KBM-7 (cell line): ENCODE results near the gene TCEANC2.
"Not testable (repeated sequence)": the region's sequence is repeated elsewhere in the genome, so short reads cannot be mapped to it uniquely, and the experiment has no call there.

Experiments used
- DNase-seq: peaks from one replicate; pipeline ENCODE4 v3.0.0-alpha.2; 2015
- in situ Hi-C: fragments of 300-500 bp; cut with MboI; formaldehyde crosslinking; loops from 2 replicates; pipeline ENCODE4 v1.14.3; 2020; ENCODE audit warnings: low sequenced_read_pairs, low pct_unique_long_range_greater_than_20kb, mixed read lengths

Gene TCEANC2

DNA sequence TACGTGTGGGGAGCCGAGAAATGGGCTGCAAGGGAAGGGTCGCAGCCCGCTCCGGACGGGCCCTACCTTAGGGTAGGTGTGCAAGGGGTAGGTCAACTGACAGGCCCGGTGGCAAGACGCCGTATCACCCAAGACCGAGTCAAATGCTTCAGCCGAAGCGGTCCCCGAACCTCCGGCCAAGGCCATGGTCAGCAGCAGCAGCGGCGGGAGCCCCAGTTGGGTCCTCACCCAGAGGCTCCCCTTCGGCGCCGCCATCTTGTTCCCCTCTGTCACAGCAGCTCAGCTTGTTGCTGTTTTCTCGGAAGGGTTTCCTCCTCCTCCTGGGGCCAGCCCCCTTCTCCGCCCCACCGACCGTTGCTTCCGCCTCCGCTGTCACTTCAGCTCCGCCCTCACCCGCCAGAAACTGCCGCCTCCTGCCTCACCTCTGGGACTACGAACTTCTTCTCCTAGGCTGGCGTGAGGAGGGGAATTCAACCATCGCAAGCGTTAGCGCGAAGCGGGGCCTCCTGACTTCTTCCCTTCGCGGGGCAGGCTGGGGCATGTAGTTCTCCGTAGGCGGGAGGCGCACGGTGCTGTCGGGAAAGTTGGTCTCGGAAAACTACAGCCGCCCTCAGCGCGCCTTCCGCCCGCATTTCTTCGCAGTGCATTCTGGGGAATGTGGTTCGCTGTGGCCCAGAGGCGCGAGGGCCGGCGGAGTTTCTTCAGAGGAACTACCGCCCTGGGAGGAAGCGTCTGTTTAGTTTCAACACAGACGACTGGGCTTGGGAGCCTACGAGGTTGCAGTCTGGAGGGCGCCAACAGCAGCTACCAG lies at the start of gene TCEANC2, which contains the start of gene TMEM59:
Gene TCEANC2 (plus strand): TSS at position 675 of the 811 bp plus-strand sequence. CDS start 815 bp downstream, outside the sequence.
Gene TMEM59 (minus strand): TSS at position 271 of the 811 bp plus-strand sequence. CDS start 16 bp downstream, at position 255.
- in situ Hi-C loops: no loop called here
- peak; percentile 100 for DNase-seq

DNA sequence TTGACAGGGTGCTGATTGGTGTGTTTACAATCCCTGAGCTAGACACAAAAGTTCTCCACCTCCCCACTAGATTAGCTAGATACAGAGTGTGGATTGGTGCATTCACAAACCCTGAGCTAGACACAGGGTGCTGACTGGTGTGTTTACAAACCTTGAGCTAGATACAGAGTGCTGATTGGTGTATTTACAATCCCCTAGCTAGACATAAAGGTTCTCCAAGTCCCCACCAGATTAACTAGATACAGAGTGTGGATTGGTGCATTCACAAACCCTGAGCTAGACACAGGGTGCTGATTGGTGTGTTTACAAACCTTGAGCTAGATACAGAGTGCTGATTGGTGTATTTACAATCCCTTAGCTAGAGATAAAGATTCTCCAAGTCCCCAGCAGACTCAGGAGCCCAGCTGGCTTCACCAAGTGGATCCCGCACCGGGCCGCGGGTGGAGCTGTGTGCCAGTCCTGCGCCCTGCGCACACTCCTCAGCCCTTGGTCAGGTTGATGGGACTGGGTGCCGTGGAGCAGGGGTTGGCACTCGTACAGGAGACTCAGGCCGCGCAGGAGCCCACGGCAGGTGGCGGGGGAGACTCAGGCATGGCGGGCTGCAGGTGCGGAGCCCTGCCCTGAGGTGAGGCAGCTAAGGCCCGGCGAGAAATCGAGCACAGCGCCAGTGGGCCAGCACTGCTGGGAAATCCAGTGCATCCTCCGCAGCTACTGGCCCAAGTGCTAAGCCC lies 49.5 kb upstream of the TCEANC2 start:
- DNase-seq, in situ Hi-C loops: not testable (repeated sequence)

DNA sequence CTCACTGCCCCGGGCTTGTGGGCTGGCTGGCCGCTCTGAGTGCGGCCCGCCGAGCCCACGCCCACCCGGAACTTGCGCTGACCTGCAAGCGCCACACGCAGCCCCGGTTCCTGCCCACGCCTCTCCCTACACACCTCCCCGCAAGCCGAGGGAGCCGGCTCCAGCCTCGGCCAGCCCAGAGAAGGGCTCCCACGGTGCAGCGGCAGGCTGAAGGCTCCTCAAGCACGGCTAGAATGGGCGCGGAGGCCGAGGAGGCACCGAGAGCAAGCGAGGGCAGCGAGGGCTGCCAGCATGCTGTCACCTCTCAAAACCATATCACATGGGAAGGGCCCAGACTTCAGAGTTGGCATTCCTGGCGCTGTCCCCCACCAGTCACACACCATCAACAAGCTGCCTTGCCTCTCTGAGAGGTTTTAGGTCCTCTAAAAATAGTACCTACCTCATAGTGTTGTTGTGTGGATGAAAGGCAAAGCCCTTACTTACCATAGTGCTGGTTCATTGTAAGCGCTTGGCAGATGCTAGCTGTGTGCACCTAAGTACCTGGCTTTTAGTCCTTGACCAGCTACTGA lies 48.8 kb upstream of the TCEANC2 start:
- no peak for DNase-seq
- in situ Hi-C loops: no loop called here

DNA sequence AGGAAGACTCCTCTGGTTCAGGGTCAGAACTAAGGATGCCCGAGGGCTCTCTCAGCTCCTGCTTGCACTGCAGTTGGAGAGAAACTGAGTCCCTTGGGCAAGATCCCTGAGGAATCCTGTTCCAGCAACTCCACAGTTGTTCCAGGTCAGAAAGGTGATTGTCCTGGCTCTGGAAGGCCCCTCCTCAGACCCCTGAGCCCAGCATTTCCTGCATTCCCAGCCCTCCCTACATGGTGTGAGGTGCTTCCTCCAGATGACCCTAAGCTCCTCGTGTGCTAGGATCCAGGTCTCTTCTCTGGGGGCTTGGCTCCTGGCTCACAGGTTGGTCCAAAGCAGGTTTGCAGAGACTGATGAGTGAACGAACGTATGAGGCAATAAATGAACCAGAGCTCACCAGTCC lies 46.9 kb upstream of the TCEANC2 start:
- in situ Hi-C loops: no loop called here

DNA sequence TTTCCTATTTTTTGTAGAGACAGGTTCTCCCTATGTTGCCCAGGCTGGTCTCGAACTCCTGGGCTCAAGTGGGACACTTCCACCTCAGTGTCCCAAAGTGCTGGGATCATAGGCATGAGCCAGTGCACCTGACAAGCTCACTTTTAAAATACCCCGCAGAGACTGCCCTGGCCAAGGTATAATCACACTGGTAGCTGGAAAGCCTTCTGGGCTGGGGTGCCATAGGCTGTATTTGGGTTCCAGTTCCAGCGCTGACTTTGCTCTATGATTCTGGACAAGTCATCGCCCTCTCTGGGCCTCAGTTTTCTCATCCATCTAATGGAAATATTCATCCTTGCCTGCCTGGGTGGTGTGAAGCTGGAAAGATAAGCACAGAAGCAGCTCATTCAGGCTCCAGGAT lies 45.8 kb upstream of the TCEANC2 start:
- no peak for DNase-seq
- in situ Hi-C loops: no loop called here

More for the DNA sequence above, 46.9 kb upstream of the TCEANC2 start:
- DNase-seq: no peak

DNA sequence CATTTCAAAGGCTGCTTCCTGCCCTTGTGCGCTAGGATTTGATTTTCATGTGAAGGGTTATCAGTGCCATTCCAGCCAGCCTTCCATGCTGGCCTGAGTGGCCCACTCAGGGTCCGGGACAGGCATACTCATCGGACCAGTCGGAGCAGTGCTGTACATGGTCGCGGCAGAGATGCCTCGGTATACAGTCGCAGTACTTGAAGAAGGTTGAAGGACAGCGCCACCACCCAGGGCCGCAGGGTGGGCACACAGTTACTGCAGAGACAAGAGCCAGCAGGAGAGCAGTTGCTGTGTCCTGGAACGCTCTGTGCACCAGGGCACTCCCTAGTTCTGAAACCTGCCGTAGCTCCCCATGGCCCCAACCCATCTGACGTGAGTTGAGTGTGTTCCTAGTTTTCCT lies 44.5 kb upstream of the TCEANC2 start:
- DNase-seq: no peak
- in situ Hi-C loops: no loop called here

DNA sequence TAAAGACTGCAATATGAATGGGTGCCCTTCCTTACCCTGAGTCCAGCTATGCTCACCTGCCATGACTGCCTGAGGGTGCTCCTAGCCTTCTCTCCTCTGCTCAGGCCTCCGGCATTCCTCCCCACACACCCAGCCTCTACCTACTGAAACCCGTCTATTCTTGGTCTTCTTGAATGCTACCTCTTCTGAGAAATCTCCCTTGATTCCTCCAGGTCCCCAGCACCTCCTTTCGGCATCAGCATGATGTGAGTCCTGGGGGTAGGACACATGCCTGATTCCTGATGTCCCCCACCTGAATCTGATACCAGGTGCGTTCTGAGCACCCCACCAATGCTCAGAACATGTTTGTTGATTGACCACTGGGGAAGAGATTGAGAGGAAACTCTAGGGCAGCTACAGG lies 44.0 kb upstream of the TCEANC2 start:
- DNase-seq: no peak
- in situ Hi-C loops: no loop called here

DNA sequence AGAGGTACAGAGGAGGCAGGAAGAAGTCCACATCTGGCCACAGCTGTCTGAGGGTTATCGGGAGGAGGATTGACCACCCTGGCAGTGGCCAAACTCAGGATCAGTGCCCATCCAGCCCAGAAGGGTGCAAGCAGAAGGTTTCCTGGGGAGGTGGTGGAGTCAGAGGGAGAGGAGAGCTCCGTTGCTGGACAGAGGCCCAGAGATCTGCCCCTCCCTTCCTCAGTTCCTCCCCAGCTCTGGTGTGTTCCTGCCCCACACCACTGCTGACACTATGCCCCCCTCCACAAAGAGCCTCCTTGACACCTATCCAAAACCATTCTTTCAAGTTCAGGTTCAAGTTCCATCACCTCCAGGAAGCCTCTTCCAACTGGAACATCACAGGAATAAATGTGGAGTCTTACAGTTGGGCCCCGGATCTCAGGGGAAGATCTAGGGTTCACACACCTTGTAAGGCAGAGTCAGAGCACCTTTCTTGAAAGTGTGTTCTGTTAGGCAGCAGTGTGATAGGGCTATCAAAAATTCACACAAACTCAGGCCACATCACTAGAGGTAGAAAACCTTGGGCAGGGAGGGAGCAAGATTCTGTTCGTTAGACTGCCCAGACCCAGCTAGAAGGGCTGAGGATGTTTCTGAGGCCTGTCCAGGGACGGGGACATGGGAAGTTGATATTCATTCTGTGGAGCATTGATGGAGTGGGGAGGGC lies 42.8 kb upstream of the TCEANC2 start:
- DNase-seq: no peak
- in situ Hi-C loops: no loop called here

DNA sequence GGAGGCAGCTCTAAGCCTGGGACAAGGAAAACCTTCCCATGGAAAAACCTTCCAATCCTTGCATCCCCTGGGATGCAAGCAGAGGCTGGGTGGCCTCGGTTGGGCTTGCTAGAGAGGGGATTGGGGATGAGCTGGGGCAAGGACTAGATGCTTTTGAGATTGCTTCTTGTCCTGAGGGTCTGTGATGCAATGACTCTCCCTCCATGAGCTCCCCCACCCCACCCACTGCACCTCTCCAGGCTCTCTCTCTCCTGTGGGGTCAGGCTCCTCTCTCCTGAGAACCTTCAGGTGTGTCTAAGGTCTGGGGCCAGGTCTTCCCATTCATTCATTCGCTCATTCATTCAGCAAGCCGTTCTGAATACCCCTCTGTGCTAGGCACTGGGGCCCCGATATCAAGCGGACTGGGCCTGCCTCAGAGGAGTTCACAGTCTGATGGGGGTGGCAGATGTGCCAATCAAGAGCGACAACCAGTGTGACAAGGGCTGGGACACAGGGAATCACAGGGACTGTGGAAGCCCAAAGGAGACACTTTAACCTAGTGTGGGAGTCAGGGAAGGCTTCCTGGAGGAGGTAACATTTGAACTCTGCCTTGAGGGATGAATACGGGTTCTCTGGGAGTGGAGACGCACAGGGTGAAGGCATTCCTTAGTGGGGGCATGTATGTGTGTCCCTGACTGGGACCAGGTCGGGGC lies 41.9 kb upstream of the TCEANC2 start:
- in situ Hi-C loops: no loop called here
- DNase-seq: no peak

DNA sequence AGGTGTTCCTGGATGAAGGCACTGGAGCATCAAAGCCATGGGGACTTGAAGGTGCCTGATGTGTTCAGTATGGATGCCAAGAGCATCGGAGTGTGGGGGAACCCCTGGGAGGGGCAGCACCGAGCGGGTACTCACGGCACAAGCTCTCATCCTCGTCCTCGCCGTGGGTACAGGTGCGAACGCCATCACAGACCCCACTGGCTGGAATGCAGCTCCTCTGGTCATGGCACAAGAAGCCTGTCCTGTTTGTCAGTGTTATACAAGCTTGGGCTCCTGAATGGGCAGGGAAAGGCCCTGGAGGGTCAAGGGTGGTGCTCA lies 41.4 kb upstream of the TCEANC2 start:
- DNase-seq: no peak
- in situ Hi-C loops: no loop called here

DNA sequence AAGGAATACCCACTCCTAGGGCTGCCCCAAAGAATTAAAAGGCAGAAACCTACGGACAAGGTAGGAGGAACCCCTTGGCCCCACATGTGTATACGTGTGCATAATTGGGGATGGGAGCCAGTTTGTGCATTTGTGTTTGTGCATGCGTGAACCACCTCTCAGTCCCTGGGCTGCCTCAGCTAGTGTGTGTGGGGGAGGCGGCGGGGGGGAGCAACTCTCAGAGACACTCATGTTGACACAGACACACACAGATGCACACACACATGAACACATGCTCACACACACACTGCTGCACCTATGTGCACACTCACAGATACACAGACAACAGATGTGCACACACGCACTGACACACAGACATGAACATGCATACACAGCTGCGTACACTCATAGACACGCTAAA lies 40.5 kb upstream of the TCEANC2 start:
- in situ Hi-C loops: no loop called here

DNA sequence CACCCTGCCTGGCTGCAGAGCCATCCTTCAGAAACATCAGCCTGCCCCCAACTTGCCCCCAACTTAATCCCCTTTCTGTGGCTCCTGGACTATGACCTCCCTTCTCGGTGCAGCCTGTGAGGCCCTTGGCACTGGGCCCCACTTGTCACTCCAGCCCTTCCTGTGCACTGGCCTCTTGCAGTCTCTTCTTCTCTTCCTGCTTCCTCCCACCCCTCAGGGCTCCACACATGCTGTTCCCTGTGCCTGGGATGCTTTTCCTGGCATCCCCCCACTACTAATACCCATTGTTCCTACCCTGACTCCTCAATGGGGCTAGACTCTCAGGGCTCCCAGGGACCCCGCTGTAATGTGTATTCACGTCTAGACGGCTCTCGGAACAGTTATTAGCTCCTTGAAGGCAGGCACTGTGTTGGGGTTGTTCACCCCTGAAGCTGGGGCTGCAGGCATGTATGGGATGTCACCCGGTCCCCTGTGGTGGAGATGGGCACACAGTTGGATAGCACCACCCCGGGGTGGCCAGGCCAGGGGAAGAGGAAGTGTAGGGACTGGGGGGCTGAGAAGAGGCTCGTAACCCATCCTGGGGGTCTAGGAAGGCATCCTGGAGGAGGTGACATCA lies 39.9 kb upstream of the TCEANC2 start:
- no peak for DNase-seq
- in situ Hi-C loops: no loop called here

More for the DNA sequence above, 40.5 kb upstream of the TCEANC2 start:
- no peak for DNase-seq

DNA sequence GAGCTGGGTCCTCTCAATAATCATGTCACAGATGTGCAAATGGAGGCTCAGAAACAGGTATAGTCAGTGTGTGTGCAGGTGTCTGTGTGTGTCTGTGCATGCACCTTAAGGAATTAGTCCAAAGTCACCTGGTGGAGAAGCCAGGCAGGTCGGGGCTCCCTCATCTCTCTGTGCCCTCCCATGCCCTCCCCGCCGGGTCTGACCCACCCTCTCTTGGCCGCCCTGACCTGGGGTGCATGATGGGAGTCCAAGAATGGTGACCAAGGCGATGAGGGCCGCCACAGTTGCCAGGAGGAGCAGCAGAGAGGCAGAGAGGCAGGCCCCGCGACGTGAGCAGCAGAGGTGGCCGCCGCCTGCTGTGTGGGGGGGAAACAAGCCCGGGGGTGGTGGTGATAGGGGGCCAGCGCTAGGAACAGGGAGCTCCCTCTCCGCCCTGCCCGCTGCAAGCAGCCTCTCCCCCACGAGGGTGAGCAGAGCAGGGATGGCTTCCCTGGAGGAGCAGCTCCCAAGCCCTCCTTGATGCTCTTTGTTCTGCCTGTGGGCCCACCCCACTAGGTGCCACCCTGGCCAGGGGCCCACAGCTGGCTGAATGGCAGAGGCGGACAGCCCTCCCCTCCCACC lies 39.3 kb upstream of the TCEANC2 start:
- in situ Hi-C loops: no loop called here
- DNase-seq: no peak

DNA sequence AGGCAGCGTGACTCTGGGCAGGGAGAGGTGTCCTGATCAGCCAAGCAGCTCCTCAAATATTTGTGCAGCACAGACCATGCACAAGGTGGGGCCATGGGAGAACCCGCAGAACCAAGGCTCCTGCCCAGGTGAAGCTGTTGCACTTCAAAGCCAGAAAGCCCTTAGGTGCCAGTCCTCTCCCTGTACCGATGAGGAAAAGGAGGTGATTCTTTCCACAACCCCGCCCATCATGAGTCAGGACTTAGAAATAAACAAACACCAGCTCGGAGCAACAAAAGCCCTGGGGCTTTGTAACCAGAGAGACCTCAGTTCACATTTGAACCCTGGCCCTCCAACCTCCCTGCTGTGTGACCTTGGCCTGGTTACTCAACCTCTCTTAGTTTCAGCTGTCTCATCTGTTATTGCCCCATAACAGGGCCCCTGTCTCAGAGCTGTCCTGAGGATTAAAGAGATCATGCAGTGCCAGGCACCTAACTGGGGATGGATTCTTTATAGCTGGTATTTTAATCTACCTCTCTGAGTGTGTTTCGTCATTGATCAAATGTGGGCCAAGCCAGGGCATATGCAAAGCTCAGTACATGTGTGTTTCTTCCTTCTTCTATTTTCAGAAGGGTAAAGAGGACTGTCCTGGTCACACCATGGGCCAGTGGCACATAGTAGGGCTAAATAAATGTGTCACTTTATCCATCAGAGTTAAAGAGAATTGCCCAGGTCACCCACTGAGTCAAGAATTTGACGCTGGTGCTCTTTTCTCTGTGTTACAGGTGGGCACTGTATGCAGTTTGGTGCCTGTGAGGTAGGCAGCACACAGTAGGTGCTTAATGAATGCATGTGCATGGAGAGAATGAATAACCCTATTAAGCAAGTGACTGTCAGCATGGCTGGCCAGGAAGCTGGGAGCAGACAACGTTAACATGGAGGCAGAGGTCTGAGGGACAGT lies 36.8 kb upstream of the TCEANC2 start:
- DNase-seq: no peak
- in situ Hi-C loops: no loop called here

DNA sequence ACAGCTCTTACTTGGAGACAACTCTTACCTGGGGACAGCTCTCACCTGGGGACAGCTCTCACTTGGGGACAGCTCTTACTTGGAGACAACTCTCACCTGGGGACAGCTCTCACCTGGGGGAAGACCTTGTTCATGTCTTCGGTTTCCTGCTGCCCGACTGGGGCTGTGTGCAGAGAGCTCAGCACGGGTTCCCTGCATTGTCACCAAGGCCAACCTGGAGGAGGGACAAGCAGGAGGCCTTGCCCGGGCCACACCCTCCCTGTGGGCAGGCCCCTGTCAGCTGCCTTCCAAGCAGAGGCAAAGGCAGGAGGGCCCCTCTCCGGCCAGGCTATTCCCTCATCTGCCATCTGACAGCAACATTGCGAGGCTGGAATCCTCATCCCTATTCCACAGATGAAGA lies 35.4 kb upstream of the TCEANC2 start, which contains the start of gene LDLRAD1:
Gene LDLRAD1 (minus strand): TSS at position 208 of the 400 bp plus-strand sequence. CDS start 74 bp downstream, at position 134.
- DNase-seq: no peak
- in situ Hi-C loops: no loop called here

DNA sequence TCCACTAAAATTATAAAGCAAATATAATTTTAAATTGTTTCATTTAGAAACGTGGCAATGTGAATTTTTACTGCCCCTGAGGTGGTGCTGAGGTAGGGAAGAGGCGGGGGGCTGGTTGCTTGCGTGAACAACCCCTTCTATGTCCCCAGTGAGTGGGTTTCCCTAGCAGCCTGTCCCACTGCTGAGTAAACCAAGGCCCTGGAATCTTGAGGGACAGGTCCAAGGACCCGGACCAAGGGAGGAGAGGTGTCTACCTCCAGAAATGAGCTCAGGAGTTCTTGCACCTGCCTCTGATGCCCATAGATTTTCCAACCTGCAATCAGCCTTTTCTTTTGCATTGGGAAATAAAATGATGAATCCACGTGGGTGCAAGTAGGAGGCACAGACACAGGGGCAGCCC lies 34.8 kb upstream of the TCEANC2 start:
- in situ Hi-C loops: no loop called here

DNA sequence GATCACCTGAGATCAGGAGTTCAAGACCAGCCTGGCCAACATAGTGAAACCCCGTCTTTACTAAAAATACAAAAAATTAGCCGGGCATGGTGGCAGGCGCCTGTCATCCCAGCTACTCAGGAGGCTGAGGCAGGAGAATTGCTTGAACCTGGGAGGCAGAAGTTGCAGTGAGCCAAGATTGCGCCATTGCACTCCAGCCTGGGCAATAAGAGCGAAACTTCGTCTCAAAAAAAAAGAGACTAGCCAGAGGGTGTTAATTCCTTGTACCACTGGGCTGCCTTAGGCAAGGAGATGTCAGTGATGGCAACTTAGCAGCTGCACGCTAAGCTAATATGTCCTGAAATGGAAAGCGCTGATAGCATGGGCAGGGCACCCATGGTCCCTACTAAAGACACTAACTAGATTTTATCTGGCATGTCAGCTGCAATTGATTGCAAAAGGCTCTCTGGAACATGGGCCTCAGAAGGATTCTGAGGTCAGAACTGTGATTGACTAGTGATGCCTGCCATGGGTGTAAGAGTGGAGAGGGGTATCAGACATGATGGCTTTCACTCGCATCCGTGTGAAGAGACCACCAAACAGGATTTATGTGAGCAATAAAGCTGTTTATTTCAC lies 33.7 kb upstream of the TCEANC2 start:
- DNase-seq, in situ Hi-C loops: not testable (repeated sequence)

More for the DNA sequence above, 34.8 kb upstream of the TCEANC2 start:
- no peak for DNase-seq
